D721Med (cell line): ENCODE results near the gene GTF2H3.
A peak's percentile ranks its signal among the peaks of the same experiment; 100 is the strongest.
"Not testable (repeated sequence)": the region's sequence is repeated elsewhere in the genome, so short reads cannot be mapped to it uniquely, and the experiment has no call there.

ENCODE experiments used
- DNase-seq: peaks from one replicate; pipeline ENCODE4 v3.0.0; 2011; ENCODE audit warnings: low spot score; ENCODE audit not compliant: insufficient read length
- FAIRE-seq: peaks from 2 replicates; lab custom pipeline; 2011; peaks lifted over from hg19 to GRCh38; lab: Jason Lieb, UNC
- CTCF ChIP-seq: IDR thresholded peaks from 2 replicates; pipeline ENCODE4 v1.5.1; 2012; ENCODE audit warnings: mild to moderate bottlenecking, control low read depth; ENCODE audit not compliant: insufficient read depth; ENCODE audit errors: missing control alignments

GTF2H3 gene

GRCh38 chr12:123599721-123600120 lies 33.9 kb upstream of the GTF2H3 start:
- FAIRE-seq, result no peak
- no peak for DNase-seq
- no peak for TF ChIP-seq CTCF

- no peak for FAIRE-seq
Observed at GRCh38 chr12:123601602-123602489, 31.8 kb upstream of the GTF2H3 start, which contains the start of gene DDX55. DDX55 (plus strand) TSS chr12:123602099; CDS start chr12:123602149, 50 bp downstream.

GRCh38 chr12:123602651-123603195 lies 30.9 kb upstream of the GTF2H3 start:
- FAIRE-seq, result no peak
- no peak for DNase-seq
- no peak for TF ChIP-seq CTCF

More at GRCh38 chr12:123601602-123602489, 31.8 kb upstream of the GTF2H3 start, which contains the start of gene DDX55:
- peak; percentile 52 for DNase-seq
- TF ChIP-seq CTCF, result peak; percentile 12

- not testable (repeated sequence) for DNase-seq, FAIRE-seq
Observed at GRCh38 chr12:123603495-123603894, 30.1 kb upstream of the GTF2H3 start.

- FAIRE-seq (no peak), DNase-seq (no peak)
- TF ChIP-seq CTCF, result no peak
Observed at GRCh38 chr12:123607756-123608155, 25.9 kb upstream of the GTF2H3 start.

- FAIRE-seq (no peak), DNase-seq (no peak)
- no peak for TF ChIP-seq CTCF
Observed at GRCh38 chr12:123608182-123608581, 25.4 kb upstream of the GTF2H3 start.

- no peak for TF ChIP-seq CTCF
- FAIRE-seq (no peak), DNase-seq (no peak)
Observed at GRCh38 chr12:123614110-123614509, 19.5 kb upstream of the GTF2H3 start.
